ENCODE measurements around the gene COX8A.

DNA sequence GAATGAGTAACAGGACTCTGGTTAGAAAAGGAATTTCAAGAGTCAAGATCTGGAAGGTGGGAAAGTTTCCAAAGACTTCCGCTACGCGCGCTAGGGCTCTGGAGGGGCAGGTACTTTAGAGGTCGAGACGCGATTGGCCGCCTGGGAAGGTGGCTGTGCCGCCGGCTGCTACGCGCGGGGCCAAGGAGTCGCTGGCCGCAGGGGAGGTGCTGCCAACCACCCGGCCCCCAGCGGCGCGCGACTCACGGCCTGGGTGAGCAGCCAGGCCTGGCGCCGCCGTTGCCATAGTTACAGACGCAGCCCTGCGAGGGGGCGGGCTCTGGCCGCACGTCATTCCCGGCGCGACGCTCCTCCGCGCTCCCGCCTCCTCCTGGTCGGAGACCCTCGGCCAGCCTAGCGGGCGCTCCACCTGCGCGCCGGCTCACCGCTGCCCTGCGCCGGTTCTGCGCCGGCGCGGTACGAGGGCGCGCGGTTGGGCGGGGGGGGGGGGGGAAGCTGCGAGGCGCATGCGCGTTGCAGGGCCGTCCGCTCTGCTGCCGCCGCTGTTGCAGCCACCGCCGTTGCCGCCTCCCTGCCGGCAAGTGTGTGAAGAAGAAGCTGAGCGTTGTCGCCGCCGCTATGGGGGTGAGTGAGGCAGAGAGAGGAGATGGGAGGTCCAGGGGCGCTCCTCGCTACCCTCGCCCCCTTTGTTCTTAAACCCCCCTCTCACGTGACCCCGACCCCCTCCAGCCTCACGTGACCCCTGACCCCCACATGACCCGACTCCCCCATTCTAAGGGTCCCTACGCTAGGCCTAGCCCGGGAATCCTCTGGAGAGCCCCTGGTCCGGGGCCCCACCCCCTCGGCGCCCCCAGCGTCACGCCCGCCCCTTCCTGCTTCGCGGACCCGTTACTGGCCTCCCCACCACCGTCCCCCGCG is 35.7 kb upstream of the COX8A start, which contains the start of gene NAA40:
- TF ChIP-seq IRF1 (CRISPR knock-in tag; IDR thresholded peaks at IDR 0.05) (no peak), ZNF423 (CRISPR knock-in tag; IDR thresholded peaks at IDR 0.05) (peak; percentile 48; the same call in 1 of the 2 replicates), ATF3 (CRISPR knock-in tag; conservative IDR thresholded peaks at IDR 0.05) (no peak), ETV6 (CRISPR knock-in tag; IDR thresholded peaks at IDR 0.05) (no peak), SMAD3 (CRISPR knock-in tag; IDR thresholded peaks at IDR 0.05; ENCODE audit: borderline replicate concordance) (no peak), AFF4 (CRISPR knock-in tag; IDR thresholded peaks at IDR 0.05; ENCODE audit: borderline replicate concordance) (no peak), RELA (CRISPR knock-in tag; IDR thresholded peaks at IDR 0.05; ENCODE audit: borderline replicate concordance) (no peak), ZNF416 (CRISPR knock-in tag; IDR thresholded peaks at IDR 0.05) (no peak)
- TF ChIP-seq, protein P1, sequence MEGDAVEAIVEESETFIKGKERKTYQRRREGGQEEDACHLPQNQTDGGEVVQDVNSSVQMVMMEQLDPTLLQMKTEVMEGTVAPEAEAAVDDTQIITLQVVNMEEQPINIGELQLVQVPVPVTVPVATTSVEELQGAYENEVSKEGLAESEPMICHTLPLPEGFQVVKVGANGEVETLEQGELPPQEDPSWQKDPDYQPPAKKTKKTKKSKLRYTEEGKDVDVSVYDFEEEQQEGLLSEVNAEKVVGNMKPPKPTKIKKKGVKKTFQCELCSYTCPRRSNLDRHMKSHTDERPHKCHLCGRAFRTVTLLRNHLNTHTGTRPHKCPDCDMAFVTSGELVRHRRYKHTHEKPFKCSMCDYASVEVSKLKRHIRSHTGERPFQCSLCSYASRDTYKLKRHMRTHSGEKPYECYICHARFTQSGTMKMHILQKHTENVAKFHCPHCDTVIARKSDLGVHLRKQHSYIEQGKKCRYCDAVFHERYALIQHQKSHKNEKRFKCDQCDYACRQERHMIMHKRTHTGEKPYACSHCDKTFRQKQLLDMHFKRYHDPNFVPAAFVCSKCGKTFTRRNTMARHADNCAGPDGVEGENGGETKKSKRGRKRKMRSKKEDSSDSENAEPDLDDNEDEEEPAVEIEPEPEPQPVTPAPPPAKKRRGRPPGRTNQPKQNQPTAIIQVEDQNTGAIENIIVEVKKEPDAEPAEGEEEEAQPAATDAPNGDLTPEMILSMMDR (IDR thresholded peaks at IDR 0.05) = no peak
- TF ChIP-seq, protein P2, sequence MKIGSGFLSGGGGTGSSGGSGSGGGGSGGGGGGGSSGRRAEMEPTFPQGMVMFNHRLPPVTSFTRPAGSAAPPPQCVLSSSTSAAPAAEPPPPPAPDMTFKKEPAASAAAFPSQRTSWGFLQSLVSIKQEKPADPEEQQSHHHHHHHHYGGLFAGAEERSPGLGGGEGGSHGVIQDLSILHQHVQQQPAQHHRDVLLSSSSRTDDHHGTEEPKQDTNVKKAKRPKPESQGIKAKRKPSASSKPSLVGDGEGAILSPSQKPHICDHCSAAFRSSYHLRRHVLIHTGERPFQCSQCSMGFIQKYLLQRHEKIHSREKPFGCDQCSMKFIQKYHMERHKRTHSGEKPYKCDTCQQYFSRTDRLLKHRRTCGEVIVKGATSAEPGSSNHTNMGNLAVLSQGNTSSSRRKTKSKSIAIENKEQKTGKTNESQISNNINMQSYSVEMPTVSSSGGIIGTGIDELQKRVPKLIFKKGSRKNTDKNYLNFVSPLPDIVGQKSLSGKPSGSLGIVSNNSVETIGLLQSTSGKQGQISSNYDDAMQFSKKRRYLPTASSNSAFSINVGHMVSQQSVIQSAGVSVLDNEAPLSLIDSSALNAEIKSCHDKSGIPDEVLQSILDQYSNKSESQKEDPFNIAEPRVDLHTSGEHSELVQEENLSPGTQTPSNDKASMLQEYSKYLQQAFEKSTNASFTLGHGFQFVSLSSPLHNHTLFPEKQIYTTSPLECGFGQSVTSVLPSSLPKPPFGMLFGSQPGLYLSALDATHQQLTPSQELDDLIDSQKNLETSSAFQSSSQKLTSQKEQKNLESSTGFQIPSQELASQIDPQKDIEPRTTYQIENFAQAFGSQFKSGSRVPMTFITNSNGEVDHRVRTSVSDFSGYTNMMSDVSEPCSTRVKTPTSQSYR (CRISPR knock-in tag; IDR thresholded peaks at IDR 0.05) = no peak
